HUDEP-2 (cell line): ENCODE data around the gene DLG2.
"Not testable (repeated sequence)": the region's sequence is repeated elsewhere in the genome, so short reads cannot be mapped to it uniquely, and the experiment has no call there.

Experiments
- DNase-seq, 76 experiments: peaks; one replicate each; lab custom pipeline; 2025; ENCODE audit not compliant: unreplicated experiment in 76 of 76; lab: John Stamatoyannopoulos, UW

Gene DLG2

DNA sequence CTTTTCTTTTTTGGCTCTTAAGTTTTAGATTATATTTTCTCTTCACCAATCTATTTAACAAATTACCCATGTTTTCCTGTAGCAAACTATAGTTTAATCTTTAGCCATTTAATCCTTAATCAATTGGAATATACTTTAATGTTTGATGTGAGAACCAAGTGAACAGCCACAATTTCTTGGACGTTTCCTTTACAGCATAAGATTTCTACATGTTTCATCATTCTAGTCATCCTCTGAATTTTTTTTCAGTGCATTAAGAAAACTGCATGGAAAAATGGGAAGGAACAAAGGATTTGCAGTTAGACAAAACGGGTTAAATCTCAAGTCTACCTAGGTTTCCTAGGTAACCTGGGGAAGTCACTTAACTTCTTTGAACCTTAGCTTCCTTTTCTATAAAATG, 1833.8 kb downstream of the DLG2 start:
- DNase-seq, result no peak

DNA sequence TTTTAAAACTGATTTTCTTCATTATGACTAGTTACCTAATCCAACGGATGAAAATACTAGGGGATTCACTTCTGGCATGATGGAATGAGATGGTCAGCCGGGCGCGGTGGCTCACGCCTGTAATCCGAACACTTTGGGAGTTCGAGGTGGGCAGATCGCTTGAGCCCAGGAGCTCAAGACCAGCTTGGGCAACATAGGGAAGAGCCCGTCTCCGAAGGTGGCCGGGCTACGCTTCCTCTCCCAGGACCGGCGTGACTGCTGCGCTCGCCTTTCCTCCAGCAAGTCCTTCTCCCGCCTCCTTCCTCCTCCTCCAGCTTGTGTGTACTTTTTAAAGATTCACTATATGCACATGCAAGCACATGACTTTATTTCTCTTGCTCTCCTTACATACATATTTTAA, 1835.6 kb downstream of the DLG2 start:
- DNase-seq, result no peak

DNA sequence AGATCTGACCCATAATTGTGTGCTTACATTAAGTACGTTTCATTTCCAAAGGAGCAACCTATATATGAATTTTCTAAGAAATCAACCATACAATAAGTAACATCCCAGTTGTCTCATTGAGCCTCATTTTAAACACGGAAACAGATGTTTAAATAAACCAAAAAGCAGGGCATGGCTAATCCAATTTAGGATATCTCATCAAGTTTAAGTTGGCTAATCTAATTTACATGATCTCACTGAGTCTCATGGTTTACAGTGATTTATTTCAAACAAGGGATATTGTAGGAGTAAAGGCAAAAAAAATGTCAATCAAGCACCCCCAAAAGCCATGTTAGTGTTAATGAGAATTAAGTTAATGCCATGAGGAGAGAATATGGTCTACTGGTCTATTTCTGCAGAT, 1841.2 kb downstream of the DLG2 start:
- no peak for DNase-seq

DNA sequence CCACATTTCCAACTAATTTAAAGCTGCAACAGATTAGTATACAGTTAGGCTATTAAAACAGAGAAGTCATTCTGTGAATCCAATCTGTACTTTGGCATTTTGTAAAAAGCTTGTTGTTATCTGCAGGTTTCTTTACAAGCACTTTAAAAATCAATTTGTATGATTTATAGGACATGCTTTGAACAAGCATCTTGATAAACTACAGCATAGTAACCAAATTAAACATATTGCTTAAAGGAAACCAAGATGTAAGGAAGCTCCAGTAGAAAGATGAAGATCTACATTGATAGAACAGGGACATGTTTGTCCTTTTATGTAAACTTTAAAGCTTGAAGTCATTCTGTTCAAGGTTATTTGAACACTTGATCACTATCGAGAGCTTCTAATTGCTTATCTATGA, 1842.7 kb downstream of the DLG2 start:
- DNase-seq, result no peak

DNA sequence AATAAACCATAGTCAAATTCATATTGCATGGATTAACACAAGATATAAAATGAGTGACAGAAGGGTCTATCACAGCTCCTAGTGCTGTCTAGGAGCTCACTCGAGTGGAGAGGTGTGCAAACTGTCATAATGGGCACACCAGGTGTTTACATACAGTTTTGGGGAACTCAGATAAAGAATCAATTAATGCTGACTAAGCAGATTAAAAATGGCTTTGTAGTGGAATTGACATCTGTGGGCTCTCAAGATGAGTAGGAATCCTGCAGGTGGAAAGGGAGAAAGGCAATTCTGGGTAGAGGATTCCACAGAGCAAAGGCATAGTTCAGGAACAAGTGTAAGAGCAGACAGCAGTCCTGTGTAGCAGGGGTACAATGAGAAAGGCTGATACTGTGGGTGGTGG, 1844.8 kb downstream of the DLG2 start:
- DNase-seq, result no peak

DNA sequence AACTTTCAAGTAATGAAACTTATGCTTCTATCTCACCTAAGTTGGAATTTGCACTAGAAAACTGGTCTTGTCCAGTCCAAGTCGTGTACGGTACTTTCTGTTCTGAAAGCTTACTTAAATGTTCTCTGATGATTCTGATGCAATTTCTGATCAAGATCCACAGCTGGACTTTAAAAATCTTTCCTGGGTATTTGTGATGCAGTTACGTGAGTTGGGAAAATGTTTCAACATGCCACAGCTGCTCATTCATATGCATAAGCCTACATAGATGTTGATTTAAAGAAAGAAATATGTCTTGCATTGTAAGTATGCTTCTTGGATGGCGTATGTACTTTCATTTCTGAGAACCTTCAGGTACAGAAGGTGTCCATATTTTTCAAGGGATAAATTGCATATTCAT, 1847.3 kb downstream of the DLG2 start:
- DNase-seq, result no peak

DNA sequence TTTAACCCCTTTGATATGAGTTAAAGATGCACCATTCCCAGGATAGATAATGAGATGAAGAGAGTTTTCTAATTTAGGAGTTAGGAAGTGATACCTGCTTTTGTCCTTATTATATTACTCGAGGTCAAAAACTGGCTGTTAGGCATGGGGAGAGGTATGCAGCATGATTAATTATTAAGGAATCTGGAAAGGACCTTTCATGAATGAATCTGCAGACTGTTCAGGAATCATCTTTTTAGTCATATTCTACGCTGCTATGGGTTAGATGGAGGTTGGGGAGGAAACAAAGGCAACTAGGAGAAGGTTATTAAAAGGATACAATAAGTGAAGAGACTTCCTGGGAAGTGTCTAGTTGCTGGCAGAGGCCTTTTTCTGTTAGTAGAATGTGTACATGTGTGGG, 1848.5 kb downstream of the DLG2 start:
- DNase-seq, result no peak

DNA sequence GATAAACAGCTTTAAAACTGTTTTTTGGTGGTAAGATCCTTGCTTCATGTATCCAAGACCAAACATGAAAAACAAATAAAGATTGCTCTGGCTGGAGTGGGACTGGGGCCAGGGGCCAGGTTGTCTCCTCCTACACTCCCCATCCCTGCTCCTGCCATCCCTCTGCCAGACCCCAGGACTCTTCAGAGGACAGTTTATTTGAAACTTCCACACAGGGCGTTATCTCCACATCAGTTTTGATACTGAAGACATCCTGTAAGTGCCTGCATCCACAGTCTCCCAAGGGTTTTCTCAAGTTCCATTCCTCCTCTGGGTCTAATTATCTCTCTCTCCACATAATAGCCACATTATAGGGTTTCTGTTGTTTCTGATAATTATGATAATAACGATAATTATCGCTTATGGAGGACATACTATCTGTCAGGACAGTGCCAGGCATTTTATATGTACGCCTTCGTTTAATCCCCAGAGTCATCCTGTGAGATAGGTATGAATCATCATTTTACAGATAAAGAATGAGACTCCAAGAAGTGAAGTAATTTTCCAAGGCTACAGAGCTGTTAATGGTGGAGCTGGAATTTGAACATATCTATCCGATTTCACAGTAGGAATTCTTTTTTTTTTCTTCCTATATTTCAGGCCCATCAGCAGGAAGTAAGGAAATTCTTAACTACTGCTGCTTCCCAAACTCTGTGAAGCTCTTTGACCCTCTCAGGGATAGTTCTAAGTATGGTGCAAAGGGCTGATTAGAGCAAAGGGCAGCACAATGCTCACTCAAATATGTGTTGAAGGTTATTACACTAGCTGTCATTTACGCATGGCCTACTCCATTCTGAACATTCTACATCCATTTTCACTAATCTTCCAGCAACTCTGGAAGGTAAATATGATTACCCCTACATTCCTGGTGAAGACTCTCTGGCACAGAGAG, 1852.9 kb downstream of the DLG2 start:
- no peak for DNase-seq

DNA sequence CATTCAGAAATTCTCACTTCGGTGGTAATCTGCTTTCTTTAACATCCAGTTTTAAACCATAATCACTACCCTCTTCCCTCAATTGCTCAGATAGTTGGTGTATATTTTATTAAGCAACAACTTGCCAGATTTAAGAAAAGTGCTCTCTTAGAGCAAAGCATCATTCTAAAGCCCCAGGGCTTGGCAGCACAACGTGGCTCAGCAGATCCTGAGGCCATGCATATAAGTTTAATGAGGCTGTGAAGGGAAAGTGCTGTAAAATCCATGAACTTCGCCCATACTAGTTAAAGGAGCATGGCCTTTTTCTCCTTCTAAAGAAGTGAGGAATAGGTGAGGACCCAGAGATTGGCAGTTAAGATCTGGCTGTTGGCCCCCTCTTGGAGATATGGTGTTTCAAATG, 1858.7 kb downstream of the DLG2 start:
- DNase-seq, result no peak

DNA sequence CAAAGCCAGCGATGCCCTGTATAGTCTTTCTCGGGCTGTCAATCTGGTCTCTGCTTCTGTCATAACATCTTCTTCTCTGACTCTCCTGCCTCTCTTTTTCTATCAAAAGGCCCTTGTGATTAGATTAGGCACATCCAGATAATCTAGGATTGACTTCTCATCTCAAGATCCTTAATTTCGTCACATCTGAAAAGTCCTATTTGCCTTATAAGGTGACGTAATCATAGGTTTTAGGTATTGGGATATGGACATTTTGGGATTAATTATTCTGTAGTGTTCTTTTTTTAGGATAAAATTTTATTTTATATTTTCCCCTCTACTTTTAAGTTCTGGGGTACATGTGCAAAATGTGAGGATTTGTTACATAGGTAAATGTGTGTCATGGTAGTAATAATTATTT, 1860.2 kb downstream of the DLG2 start:
- no peak for DNase-seq

DNA sequence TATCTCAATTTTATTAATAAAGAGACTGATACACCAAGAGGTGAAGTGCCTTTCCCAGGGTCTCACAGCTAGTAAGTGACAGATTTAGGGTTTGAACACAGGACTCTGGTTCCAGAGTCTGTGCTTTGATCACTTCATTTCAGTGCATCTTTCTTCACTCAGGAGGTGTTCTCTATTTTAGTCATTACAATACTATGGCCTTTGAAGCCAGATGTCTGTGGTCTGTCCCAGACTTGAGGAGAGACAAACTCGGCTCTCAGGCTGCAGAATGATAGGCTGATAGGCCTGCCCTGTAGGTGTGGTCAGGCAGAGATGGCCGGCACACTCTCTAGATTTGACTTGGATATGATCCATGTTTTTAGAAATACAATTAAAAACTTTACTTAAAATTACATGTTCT, 1862.5 kb downstream of the DLG2 start:
- no peak for DNase-seq

DNA sequence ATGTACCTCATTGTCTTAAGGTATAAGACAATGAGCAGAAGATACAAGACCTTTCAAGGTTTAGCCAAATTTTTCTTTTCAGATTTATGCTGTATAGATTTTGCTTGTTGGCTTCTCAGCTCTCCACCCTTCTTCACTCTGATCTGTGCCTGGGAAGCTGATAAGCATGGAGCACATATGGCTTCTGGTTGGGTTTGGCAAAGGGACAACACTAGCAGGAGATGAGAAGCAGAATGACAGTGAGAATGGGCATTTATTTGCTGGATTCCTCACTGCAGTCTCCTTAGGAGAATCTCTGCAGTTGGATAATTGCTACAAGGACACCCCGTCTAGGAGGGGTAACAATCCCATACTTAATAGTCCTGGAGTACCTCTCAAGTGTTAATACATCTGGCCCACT, 1866.2 kb downstream of the DLG2 start:
- no peak for DNase-seq

DNA sequence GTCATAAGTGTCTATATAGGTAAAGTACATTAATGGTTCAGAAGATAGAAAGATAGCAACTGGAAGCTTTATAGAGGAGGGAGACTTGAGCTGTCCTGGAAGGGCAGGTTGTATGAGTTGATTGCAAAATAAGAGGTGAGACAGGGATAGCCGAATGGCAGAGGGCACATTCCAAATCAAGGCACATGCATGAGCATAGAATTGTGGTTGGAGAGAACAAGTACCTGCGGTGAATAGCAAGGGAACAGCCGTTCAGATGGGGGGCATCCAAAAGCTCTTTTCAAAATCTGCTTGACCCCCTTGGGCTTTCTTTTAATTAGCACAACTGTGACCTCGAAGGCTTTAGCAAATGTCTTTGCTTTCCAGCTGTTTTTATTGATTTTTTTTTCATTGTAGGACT, 1868.0 kb downstream of the DLG2 start:
- no peak for DNase-seq

DNA sequence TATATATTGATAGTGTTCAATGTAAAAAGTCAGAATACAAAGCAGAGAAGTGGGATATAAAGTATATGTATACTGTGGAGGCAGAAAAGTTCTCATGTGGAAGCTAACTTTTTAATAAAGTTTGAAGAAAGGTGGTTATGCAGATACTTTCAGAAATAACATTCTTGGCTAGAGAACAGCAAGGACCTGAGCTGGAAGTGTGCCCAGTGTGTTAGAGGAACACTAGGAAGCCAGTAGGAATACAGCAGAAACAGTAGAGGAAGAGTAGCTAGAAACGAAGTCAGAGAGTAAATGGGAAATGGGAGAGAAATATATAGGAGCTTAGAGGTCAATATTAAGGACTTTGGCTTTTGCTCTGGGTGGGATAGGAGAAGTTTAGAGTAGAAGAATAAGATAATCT, 1876.1 kb downstream of the DLG2 start:
- no peak for DNase-seq

DNA sequence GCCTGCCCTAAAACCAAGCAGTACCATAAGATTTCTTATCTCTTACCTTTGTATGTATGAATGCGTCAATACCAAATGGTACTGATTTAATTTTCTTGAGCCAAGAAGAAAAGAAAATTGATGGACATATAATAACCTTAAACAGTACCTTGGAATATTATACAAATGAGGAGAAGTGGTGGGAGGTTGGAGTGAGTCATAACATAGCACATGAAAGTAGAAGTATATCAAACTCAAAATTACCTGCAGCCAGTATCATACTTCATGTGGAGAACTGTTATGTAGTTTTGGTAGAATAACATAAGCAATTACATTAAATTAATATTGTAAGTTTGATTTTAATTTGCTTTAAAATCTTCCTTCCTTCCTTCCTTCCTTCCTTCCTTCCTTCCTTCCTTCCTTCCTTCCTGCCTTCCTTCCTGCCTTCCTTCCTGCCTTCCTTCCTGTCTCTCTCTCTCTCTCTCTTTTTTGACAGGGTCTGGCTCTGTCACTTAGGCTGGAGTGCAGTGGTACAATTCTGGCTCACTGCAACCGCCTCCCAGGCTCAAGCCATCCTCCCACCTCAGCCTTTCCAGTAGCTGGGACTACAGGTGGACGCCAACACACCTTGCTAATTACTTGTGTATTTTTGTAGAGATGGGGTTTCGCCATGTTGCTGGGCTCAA, 1880.1 kb downstream of the DLG2 start:
- DNase-seq, result no peak

DNA sequence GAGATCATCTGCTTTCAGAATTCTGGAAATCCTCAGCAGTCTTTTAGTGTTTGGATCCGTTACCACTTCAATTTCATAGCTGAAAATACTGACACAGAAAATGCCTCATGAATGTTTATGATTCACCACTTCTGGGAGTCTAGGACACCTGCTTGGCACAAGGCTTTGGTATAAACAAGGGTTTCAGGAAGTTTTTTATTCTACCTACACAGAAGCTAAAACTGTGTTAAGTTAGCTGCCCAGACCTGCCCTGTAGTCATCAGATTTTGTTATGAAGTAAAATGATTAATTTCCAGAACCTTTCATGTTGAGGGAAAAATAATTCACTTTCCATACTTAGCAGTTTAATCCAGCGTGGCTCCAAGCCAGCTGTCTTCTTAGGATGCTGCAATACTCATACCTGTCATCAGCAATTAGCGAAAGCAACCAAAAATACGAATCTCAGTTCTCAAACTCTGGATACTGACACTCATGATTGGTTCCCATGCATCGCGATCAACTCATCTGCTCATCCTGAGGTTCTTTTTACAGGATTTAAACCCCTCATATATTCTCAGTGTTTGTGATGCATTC, 1882.4 kb downstream of the DLG2 start:
- no peak for DNase-seq

DNA sequence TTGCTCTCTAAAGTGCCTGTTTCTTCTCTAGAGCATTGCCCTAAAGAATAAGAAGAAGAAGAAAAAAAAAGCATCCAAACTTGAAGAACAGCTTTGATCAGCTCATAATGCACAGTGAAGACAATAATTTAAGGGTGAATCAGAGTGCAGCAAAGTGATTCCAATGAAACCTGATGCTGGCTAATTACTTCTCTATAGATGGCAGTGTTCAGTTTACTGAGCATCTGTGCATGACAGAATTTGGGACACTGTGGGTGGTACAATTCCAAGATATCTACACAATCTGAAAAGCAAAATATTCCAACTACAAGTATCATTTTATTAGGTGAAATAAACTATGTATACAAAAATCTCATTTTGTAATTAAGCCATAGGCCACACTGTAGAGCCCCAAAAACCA, 1890.5 kb downstream of the DLG2 start:
- DNase-seq, result no peak

DNA sequence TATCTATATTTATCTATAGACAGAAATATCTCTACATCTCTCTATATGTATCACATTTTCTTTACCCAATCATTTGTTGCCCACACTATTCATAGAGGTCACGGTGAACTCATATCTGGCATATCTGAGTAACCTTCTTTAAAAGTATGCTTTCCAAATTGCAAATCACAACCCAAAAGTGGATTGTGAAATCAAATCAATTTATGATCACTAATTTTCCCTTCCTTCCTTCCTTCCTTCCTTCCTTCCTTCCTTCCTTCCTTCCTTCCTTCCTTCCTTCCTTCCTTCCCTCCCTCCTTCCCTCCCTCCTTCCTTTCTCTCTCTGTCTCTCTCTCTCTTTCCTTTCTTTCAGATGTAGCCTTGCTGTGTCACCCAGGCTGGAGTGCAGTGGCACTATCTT, 1893.0 kb downstream of the DLG2 start:
- DNase-seq, result no peak

DNA sequence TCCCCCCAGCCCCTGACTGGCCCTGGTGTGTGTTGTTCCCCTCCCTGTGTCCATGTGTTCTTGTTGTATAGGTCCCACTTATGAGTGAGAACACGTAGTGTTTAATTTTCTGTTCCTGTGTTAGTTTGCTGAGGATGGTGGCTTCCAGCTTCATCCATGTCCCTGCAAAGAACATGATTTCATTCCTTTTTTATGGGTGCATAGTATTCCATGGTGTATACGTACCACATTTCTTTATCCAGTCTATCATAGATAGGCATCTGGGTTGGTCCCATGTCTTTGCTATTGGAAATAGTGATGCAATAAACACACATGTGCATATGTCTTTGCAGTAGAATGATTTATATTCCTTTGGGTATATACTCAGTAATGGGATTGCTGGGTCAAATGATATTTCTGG, 1895.9 kb downstream of the DLG2 start:
- not testable (repeated sequence) for DNase-seq

DNA sequence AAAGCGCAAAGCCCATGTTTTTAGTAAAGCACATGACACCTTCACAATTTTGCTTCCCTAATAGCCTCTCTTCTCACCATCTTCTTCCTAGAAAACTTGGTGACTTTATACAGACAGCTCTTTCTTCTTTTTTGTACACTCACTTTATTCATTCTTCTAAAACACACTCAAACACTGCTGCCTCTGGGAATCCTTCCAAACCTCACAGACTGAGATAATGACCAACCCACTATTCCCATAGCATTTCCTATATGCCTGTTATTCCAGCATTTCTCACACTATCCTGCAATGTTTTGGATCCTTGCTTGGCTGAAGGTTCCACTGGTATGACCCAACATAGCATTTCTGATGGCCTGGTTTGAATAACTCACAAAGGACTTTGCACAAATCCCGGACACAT, 1898.9 kb downstream of the DLG2 start:
- no peak for DNase-seq

DNA sequence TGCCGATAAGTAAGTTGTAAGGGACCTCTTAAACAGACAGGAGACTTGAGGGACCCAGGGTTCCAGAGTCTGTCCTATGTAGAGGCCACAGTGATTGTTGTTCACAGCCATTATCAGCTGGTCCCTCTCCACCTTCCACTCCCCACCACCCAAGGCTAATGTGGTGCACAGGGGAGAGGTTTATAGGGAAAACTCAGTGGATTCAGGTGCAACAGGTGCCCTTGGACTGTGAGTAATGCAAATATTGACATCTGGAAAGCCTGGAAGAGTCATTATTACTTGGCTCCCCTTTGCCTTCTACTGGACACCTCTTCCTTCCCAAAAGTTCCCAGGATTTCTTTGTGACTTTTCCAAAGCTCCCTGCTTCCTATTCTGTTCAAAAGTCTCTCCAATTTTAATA, 1899.9 kb downstream of the DLG2 start:
- DNase-seq, result no peak

DNA sequence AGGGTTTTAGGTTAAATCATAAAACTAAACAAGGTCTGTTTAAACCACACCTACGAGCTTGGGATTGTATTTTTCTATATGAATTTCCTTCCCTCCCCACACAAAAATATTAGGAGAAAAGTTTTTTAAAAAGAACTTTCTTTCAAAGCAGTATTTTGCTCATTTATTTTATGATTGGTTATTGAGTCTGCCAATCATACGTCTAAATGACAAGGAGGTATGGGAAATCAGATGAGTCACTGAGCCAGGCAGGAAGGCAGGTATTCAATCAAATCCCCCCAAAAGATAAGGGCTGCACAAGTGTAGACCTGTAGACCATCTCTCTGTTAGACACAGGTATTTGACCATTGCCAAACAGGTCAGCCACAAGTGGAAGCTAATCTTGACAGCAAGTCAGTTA, 1900.8 kb downstream of the DLG2 start:
- DNase-seq, result no peak
